ENCODE measurements around the gene SMARCC1.
"Not testable (repeated sequence)": the region's sequence is repeated elsewhere in the genome, so short reads cannot be mapped to it uniquely, and the experiment has no call there.

SMARCC1 gene

DNA sequence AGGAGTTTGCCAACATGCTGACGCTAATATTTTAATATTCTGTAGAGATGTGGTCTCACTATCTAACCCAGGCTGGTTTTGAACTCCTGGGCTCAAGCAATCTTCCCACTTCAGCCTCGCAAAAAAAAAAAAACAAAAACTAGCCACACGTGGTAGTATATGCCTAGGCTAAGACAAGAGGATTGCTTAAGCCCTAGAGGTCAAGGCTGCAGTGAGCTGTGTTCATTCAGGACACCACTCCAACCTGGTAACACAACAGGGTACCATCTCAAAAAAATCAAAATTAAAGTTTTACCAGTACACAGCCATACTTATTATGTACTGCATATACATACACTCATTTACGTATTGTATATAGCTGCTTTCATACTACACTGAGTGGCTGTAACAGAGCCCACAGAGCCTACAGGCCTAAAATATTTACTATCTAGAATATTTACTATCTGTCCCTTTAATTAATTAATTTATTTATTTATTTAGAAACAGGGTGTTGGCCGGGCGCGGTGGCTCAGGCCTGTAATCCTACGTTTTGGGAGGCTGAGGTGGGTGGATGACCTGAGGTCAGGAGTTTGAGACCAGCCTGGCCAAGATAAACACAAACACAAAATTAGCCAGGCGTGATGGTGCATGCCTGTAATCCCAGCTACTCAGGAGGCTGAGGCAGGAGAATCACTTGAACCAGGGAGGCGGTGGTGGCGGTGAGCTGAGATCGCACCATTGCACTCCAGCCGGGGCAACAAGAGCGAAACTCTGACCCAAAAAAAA lies 23.2 kb downstream of the SMARCC1 start:
- Histone ChIP-seq H3K4me3 (ENCODE audit: low read length) (no peak overlapping the region), H3K27me3 (ENCODE audit: low read depth, low read length) (no peaks in the 10 kb centered on the region), H3K79me2 (ENCODE audit: low read length) (peaks cover 97% of the 10 kb centered on the region), H3K4me1 (ENCODE audit: low read length) (no peaks in the 10 kb centered on the region), H3K4me2 (ENCODE audit: low read length) (no peak overlapping the region), H3K9ac (ENCODE audit: low read length) (no peak overlapping the region), H4K20me1 (ENCODE audit: insufficient read depth, low read length) (peaks cover 54% of the 10 kb centered on the region), H3K27ac (ENCODE audit: low read length) (no peak overlapping the region), H3K36me3 (replicated peaks; ENCODE audit: low read depth, low read length) (peaks cover 29% of the 10 kb centered on the region), H3K9me3 (ENCODE audit: insufficient read depth, low read length) (no peaks in the 10 kb centered on the region), H2AFZ (ENCODE audit: low read depth, low read length) (no peak overlapping the region)
- no peak for TF ChIP-seq EZH2phosphoT487 (IDR thresholded peaks at IDR 0.05; ENCODE audit: low read depth)
- TF ChIP-seq, protein P1, sequence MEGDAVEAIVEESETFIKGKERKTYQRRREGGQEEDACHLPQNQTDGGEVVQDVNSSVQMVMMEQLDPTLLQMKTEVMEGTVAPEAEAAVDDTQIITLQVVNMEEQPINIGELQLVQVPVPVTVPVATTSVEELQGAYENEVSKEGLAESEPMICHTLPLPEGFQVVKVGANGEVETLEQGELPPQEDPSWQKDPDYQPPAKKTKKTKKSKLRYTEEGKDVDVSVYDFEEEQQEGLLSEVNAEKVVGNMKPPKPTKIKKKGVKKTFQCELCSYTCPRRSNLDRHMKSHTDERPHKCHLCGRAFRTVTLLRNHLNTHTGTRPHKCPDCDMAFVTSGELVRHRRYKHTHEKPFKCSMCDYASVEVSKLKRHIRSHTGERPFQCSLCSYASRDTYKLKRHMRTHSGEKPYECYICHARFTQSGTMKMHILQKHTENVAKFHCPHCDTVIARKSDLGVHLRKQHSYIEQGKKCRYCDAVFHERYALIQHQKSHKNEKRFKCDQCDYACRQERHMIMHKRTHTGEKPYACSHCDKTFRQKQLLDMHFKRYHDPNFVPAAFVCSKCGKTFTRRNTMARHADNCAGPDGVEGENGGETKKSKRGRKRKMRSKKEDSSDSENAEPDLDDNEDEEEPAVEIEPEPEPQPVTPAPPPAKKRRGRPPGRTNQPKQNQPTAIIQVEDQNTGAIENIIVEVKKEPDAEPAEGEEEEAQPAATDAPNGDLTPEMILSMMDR (IDR thresholded peaks at IDR 0.05; ENCODE audit: low read depth, low read length) = no peak

DNA sequence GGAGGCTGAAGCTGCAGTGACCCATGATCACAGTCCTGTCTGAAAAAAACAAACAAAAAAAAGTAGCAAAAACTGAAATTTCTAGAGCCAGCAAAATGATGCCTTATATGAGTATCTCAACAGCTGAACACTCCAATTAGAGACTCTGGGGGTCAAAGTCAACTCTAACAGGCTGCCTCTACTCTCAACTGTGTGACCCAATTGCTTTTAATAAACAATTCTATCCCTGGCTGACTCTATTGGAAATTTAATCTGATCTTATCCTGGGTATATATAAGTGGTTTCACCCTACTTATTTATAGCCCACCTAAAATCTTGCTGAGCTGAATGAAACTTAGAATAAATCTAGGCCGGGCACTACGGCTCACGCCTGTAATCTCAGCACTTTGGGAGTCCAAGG lies 29.0 kb downstream of the SMARCC1 start:
- Histone ChIP-seq H3K9ac (ENCODE audit: low read length) (no peak overlapping the region), H4K20me1 (ENCODE audit: insufficient read depth, low read length) (peaks cover 39% of the 10 kb centered on the region), H3K4me2 (ENCODE audit: low read length) (no peak overlapping the region), H3K27me3 (ENCODE audit: low read depth, low read length) (no peaks in the 10 kb centered on the region), H3K4me3 (ENCODE audit: low read length) (no peak overlapping the region), H2AFZ (ENCODE audit: low read depth, low read length) (no peak overlapping the region), H3K27ac (ENCODE audit: low read length) (no peak overlapping the region), H3K79me2 (ENCODE audit: low read length) (peaks cover 100% of the 10 kb centered on the region), H3K9me3 (ENCODE audit: insufficient read depth, low read length) (no peaks in the 10 kb centered on the region), H3K4me1 (ENCODE audit: low read length) (no peaks in the 10 kb centered on the region), H3K36me3 (replicated peaks; ENCODE audit: low read depth, low read length) (peaks cover 40% of the 10 kb centered on the region)
- TF ChIP-seq, protein P1 (IDR thresholded peaks at IDR 0.05; ENCODE audit: low read depth, low read length) = no peak
- no peak for TF ChIP-seq EZH2phosphoT487 (IDR thresholded peaks at IDR 0.05; ENCODE audit: low read depth)

DNA sequence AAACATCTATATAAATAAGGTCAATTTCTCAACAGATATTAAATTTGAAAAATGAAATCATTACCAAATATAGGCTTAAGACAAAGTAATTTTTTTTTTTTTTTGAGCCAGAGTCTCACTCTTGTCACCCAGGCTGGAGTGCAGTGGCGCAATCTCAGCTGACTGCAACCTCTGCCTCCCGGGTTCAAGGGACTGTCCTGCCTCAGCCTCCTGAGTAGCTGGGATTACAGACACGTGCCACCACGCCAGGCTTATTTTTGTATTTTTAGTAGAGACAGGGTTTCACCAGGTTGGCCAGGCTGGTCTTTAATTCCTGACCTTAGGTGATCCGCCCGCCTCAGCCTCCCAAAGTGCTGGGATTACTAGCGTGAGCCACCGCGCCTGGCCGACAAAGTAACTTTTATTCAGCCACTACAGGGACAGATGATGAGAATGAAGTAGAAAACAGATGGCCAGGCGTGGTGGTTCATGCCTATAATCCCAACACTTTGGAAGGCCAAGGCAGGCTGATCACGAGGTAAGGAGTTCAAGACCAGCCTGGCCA lies 30.8 kb downstream of the SMARCC1 start:
- Histone ChIP-seq H3K79me2 (ENCODE audit: low read length) (peaks cover 100% of the 10 kb centered on the region), H4K20me1 (ENCODE audit: insufficient read depth, low read length) (peaks cover 35% of the 10 kb centered on the region), H3K36me3 (replicated peaks; ENCODE audit: low read depth, low read length) (peaks cover 31% of the 10 kb centered on the region)
- H3K9ac ChIP-seq (ENCODE audit: low read length); H3K9me3 ChIP-seq (ENCODE audit: insufficient read depth, low read length); H2AFZ ChIP-seq (ENCODE audit: low read depth, low read length); H3K27ac ChIP-seq (ENCODE audit: low read length); H3K27me3 ChIP-seq (ENCODE audit: low read depth, low read length); H3K4me1 ChIP-seq (ENCODE audit: low read length); H3K4me2 ChIP-seq (ENCODE audit: low read length); H3K4me3 ChIP-seq (ENCODE audit: low read length): not testable (repeated sequence)

DNA sequence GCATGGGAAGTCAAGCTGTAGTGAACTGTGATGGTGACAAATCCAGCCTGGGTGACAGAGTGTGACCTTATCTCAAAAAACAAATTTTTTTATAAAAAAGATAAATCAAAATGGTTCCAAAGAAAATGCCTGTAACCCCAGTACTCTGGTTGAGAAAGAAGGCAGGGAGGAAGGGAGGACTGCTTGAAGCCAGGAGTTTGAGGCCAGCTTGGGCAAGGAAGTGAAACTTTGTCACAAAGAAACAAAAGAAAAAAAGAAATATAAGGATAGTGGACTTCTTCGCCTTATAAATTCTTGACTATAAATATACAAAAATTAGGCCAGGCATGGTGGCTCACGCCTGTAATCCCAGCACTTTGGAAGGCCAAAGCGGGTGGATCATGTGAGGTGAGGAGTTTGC lies 34.1 kb downstream of the SMARCC1 start:
- TF ChIP-seq, protein P1 (IDR thresholded peaks at IDR 0.05; ENCODE audit: low read depth, low read length) = no peak
- TF ChIP-seq EZH2phosphoT487 (IDR thresholded peaks at IDR 0.05; ENCODE audit: low read depth) = no peak
- peaks cover 100% of the 10 kb centered on the region for H3K79me2 ChIP-seq (ENCODE audit: low read length)
- no peaks in the 10 kb centered on the region for H3K27me3 ChIP-seq (ENCODE audit: low read depth, low read length)
- peaks cover 39% of the 10 kb centered on the region for H4K20me1 ChIP-seq (ENCODE audit: insufficient read depth, low read length)
- H3K9ac ChIP-seq (ENCODE audit: low read length) = no peak overlapping the region
- H3K4me3 ChIP-seq (ENCODE audit: low read length) = no peak overlapping the region
- H3K9me3 ChIP-seq (ENCODE audit: insufficient read depth, low read length) = no peaks in the 10 kb centered on the region
- H3K4me1 ChIP-seq (ENCODE audit: low read length) = peaks cover 7% of the 10 kb centered on the region
- H3K4me2 ChIP-seq (ENCODE audit: low read length) = no peak overlapping the region
- H2AFZ ChIP-seq (ENCODE audit: low read depth, low read length) = no peak overlapping the region
- no peak overlapping the region for H3K27ac ChIP-seq (ENCODE audit: low read length)
- peaks cover 46% of the 10 kb centered on the region for H3K36me3 ChIP-seq (replicated peaks; ENCODE audit: low read depth, low read length)

Data from OCI-LY3 (cell line).